Mesenchymal stem cell (in vitro differentiated cells and primary cell): ENCODE data around the gene EEF2.

ENCODE experiments used
- DNase-seq: peaks from one replicate; pipeline ENCODE4 v3.0.0-alpha.2; 2013
- H2AFZ ChIP-seq: one replicate; pipeline ENCODE4 v1.6.1; 2013; ENCODE audit warnings: low read depth, mild to moderate bottlenecking, control low read depth, inconsistent platforms, low read length, moderate library complexity
- H2AK5ac ChIP-seq: 2 replicates; pipeline ENCODE4 v1.6.1; 2013; ENCODE audit warnings: low read length, moderate library complexity, mild to moderate bottlenecking, inconsistent platforms; ENCODE audit not compliant: severe bottlenecking
- H2BK120ac ChIP-seq: one replicate; pipeline ENCODE4 v1.6.1; 2013; ENCODE audit warnings: low read depth, mild to moderate bottlenecking, inconsistent platforms, low read length, moderate library complexity
- H2BK12ac ChIP-seq, 2 experiments: one replicate each; pipeline ENCODE4 v1.6.1; 2013; ENCODE audit warnings: inconsistent platforms in 2 of 2, low read length in 2 of 2, mild to moderate bottlenecking in 2 of 2, moderate library complexity in 2 of 2, control low read depth in 1 of 2
- H2BK15ac ChIP-seq: one replicate; pipeline ENCODE4 v1.6.1; 2013; ENCODE audit warnings: mild to moderate bottlenecking, low read depth, inconsistent platforms; ENCODE audit not compliant: poor library complexity, severe bottlenecking
- H2BK5ac ChIP-seq: 2 replicates; pipeline ENCODE4 v1.6.1; 2013; ENCODE audit warnings: low read depth, mild to moderate bottlenecking, low read length, control low read depth, inconsistent platforms; ENCODE audit not compliant: poor library complexity, severe bottlenecking
- H3K14ac ChIP-seq, 2 experiments: one replicate each; pipeline ENCODE4 v1.6.1; 2013; ENCODE audit warnings: inconsistent platforms in 2 of 2, low read length in 2 of 2, control low read depth in 1 of 2, mild to moderate bottlenecking in 1 of 2, moderate library complexity in 1 of 2
- H3K18ac ChIP-seq, 2 experiments: one replicate each; pipeline ENCODE4 v1.6.1; 2013; ENCODE audit warnings: inconsistent platforms in 2 of 2, low read length in 2 of 2, control low read depth in 1 of 2, low read depth in 1 of 2, mild to moderate bottlenecking in 1 of 2
- H3K23ac ChIP-seq, 2 experiments: one replicate each; pipeline ENCODE4 v1.6.1; 2013; ENCODE audit warnings: inconsistent platforms in 2 of 2, low read length in 2 of 2, mild to moderate bottlenecking in 2 of 2, moderate library complexity in 2 of 2, control low read depth in 1 of 2
- H3K27ac ChIP-seq: 2 replicates; pipeline ENCODE4 v1.5.1; 2013; ENCODE audit warnings: mild to moderate bottlenecking, moderate library complexity, low read length, control low read depth, inconsistent platforms; ENCODE audit not compliant: poor library complexity, severe bottlenecking
- H3K27me3 ChIP-seq, 2 experiments: 2 replicates each; pipeline versions ENCODE4 v1.6.1 to v1.7.0; 2013; ENCODE audit warnings: low read length in 2 of 2, mild to moderate bottlenecking in 2 of 2, moderate library complexity in 2 of 2, control low read depth in 1 of 2, inconsistent platforms in 1 of 2; ENCODE audit not compliant: control insufficient read depth in 1 of 2, insufficient read depth in 1 of 2
- H3K36me3 ChIP-seq, 2 experiments: 2 replicates each; pipeline versions ENCODE4 v1.6.1 to v1.7.0; 2013; ENCODE audit warnings: low read length in 2 of 2, control low read depth in 1 of 2, inconsistent platforms in 1 of 2, low read depth in 1 of 2, mild to moderate bottlenecking in 1 of 2; ENCODE audit not compliant: insufficient read depth in 2 of 2, control insufficient read depth in 1 of 2
- H3K4ac ChIP-seq, 2 experiments: one replicate each; pipeline ENCODE4 v1.6.1; 2013; ENCODE audit warnings: inconsistent platforms in 2 of 2, low read length in 2 of 2, mild to moderate bottlenecking in 2 of 2, moderate library complexity in 2 of 2, control low read depth in 1 of 2, low read depth in 1 of 2
- H3K4me1 ChIP-seq: 2 replicates; pipeline ENCODE4 v1.6.1; 2013; ENCODE audit warnings: low read depth, low read length, control low read depth; ENCODE audit not compliant: control insufficient read depth, insufficient read depth
- H3K4me2 ChIP-seq: 2 replicates; pipeline ENCODE4 v1.6.1; 2013; ENCODE audit warnings: low read length, mild to moderate bottlenecking, inconsistent platforms; ENCODE audit not compliant: poor library complexity, severe bottlenecking
- H3K4me3 ChIP-seq, 2 experiments: 2 replicates each; pipeline versions ENCODE4 v1.5.1 to v1.7.0; 2013; ENCODE audit warnings: low read length in 2 of 2, mild to moderate bottlenecking in 2 of 2, control low read depth in 1 of 2, low read depth in 1 of 2; ENCODE audit not compliant: insufficient read depth in 1 of 2
- H3K79me1 ChIP-seq: replicated peaks from 2 replicates; pipeline ENCODE4 v1.6.1; 2013; ENCODE audit warnings: mild to moderate bottlenecking, control low read depth, low read length, inconsistent platforms; ENCODE audit not compliant: poor library complexity, severe bottlenecking
- H3K9ac ChIP-seq: 2 replicates; pipeline ENCODE4 v1.7.0; 2013; ENCODE audit warnings: mild to moderate bottlenecking, low read length, moderate library complexity
- H3K9me3 ChIP-seq: 2 replicates; pipeline ENCODE4 v1.7.0; 2013; ENCODE audit warnings: mild to moderate bottlenecking, low read length; ENCODE audit not compliant: control insufficient read depth
- H4K8ac ChIP-seq: one replicate; pipeline ENCODE4 v1.6.1; 2013; ENCODE audit warnings: inconsistent platforms, mild to moderate bottlenecking, low read length, moderate library complexity
- H4K91ac ChIP-seq: one replicate; pipeline ENCODE4 v1.6.1; 2013; ENCODE audit warnings: mild to moderate bottlenecking, low read length, inconsistent platforms
- WGBS: methylation state at CpG from one replicate; pipeline ENCODE4 v1.1.7; 2013; ENCODE audit warnings: mixed read lengths; 5-methylcytosine and 5-hydroxymethylcytosine counted together

EEF2 gene

GRCh38 chr19:4029247-4029614 is 44.0 kb upstream of the EEF2 start:
- no peak overlapping the region for H2BK5ac ChIP-seq
- H3K9ac ChIP-seq: no peak overlapping the region
- no peak overlapping the region for H2AK5ac ChIP-seq
- no peak overlapping the region for H2BK120ac ChIP-seq
- no peak overlapping the region for H4K8ac ChIP-seq
- no peak overlapping the region for H3K4ac ChIP-seq
- H2BK12ac ChIP-seq: no peak overlapping the region
- 97% methylated on average over 15 of the region's 18 CpGs for WGBS
- H3K27ac ChIP-seq: no peak overlapping the region
- H3K14ac ChIP-seq: no peak overlapping the region
- peaks cover 7% of the 10 kb centered on the region for H3K4me1 ChIP-seq
- H3K79me1 ChIP-seq: peaks cover 45% of the 10 kb centered on the region
- no peak overlapping the region for H3K23ac ChIP-seq
- no peaks in the 10 kb centered on the region for H3K9me3 ChIP-seq
- no peaks in the 10 kb centered on the region for H3K27me3 ChIP-seq
- H3K36me3 ChIP-seq: peaks cover 52 to 87% of the 10 kb centered on the region in 2 experiments
- no peak overlapping the region for H2AFZ ChIP-seq
- H2BK15ac ChIP-seq: no peak overlapping the region
- H4K91ac ChIP-seq: no peak overlapping the region
- DNase-seq: no peak
- H3K4me2 ChIP-seq: no peak overlapping the region
- H3K18ac ChIP-seq: no peak overlapping the region
- no peak overlapping the region for H3K4me3 ChIP-seq

GRCh38 chr19:4028334-4029246 is 43.3 kb upstream of the EEF2 start:
- Histone ChIP-seq H2AK5ac (no peak overlapping the region), H3K27ac (no peak overlapping the region), H3K4me3 (no peak overlapping the region), H3K23ac (no peak overlapping the region), H4K8ac (no peak overlapping the region), H3K4me1 (peaks cover 7% of the 10 kb centered on the region), H3K4ac (no peak overlapping the region), H3K27me3 (no peaks in the 10 kb centered on the region), H3K4me2 (no peak overlapping the region), H4K91ac (no peak overlapping the region), H2BK15ac (no peak overlapping the region), H3K9me3 (no peaks in the 10 kb centered on the region), H3K9ac (no peak overlapping the region), H3K79me1 (peaks cover 52% of the 10 kb centered on the region), H2BK120ac (no peak overlapping the region), H2AFZ (no peak overlapping the region), H3K36me3 (peaks cover 47 to 87% of the 10 kb centered on the region in 2 experiments), H3K14ac (no peak overlapping the region), H2BK12ac (no peak overlapping the region), H3K18ac (no peak overlapping the region), H2BK5ac (no peak overlapping the region)
- WGBS: 96% methylated on average over 48 of the region's 48 CpGs
- DNase-seq: no peak

- no peak overlapping the region for H3K27ac ChIP-seq
- H3K9me3 ChIP-seq: no peaks in the 10 kb centered on the region
- no peak overlapping the region for H4K8ac ChIP-seq
- H3K27me3 ChIP-seq: no peaks in the 10 kb centered on the region
- H3K79me1 ChIP-seq: peaks cover 58% of the 10 kb centered on the region
- H2BK12ac ChIP-seq: no peak overlapping the region
- no peak overlapping the region for H3K4me2 ChIP-seq
- H3K36me3 ChIP-seq: peaks cover 35 to 77% of the 10 kb centered on the region in 2 experiments
- H3K4me1 ChIP-seq: peaks cover 1% of the 10 kb centered on the region
- H3K14ac ChIP-seq: no peak overlapping the region
- no peak overlapping the region for H3K23ac ChIP-seq
- H2BK5ac ChIP-seq: no peak overlapping the region
- no peak overlapping the region for H3K4me3 ChIP-seq
- no peak overlapping the region for H2BK120ac ChIP-seq
- no peak overlapping the region for H2AFZ ChIP-seq
- H4K91ac ChIP-seq: no peak overlapping the region
- no peak overlapping the region for H3K18ac ChIP-seq
- no peak overlapping the region for H2AK5ac ChIP-seq
- H3K4ac ChIP-seq: no peak overlapping the region
- H3K9ac ChIP-seq: no peak overlapping the region
- H2BK15ac ChIP-seq: no peak overlapping the region
- 98% methylated on average over 15 of the region's 16 CpGs for WGBS
- DNase-seq: no peak
These were observed 41.9 kb upstream of the EEF2 start for GRCh38 chr19:4027146-4027545.

- Histone ChIP-seq H3K79me1 (peaks cover 46% of the 10 kb centered on the region), H3K4me3 (no peak overlapping the region), H3K18ac (no peak overlapping the region), H3K36me3 (peaks cover 37 to 66% of the 10 kb centered on the region in 2 experiments), H2AFZ (no peak overlapping the region), H3K9ac (no peak overlapping the region), H2BK15ac (no peak overlapping the region), H3K9me3 (no peaks in the 10 kb centered on the region), H2BK12ac (no peak overlapping the region), H2BK5ac (no peak overlapping the region), H4K91ac (no peak overlapping the region), H3K23ac (no peak overlapping the region), H3K27me3 (no peaks in the 10 kb centered on the region), H2BK120ac (no peak overlapping the region), H3K14ac (no peak overlapping the region), H2AK5ac (no peak overlapping the region), H3K4ac (no peak overlapping the region), H4K8ac (no peak overlapping the region), H3K27ac (no peak overlapping the region), H3K4me1 (no peaks in the 10 kb centered on the region), H3K4me2 (no peak overlapping the region)
- no peak for DNase-seq
- WGBS: 76% methylated on average over 11 of the region's 11 CpGs
These were observed 40.1 kb upstream of the EEF2 start for GRCh38 chr19:4025317-4025716.
